A673 (cell line): Measurements from ENCODE around the gene SMIM7.

Experiments
- EZH2 ChIP-seq: fragments of 200-600 bp; sonication (generic); IDR thresholded peaks from 2 replicates; pipeline ENCODE4 v1.6.1; 2017; ENCODE audit warnings: borderline replicate concordance, low read depth, mild to moderate bottlenecking, mixed read lengths, antibody characterized with exemption, low read length; ENCODE audit not compliant: poor library complexity, severe bottlenecking
- TF ChIP-seq, protein P1 (sequence below): fragments of 300-800, 200-600 bp; sonication (generic); conservative IDR thresholded peaks from 2 replicates; pipeline ENCODE4 v1.5.1; 2017; ENCODE audit warnings: low read depth, mild to moderate bottlenecking, antibody characterized with exemption, low read length, moderate library complexity, mixed read lengths

GRCh38 chr19:16614941-16615340, 45.0 kb downstream of the SMIM7 start:
- TF ChIP-seq, protein P1, sequence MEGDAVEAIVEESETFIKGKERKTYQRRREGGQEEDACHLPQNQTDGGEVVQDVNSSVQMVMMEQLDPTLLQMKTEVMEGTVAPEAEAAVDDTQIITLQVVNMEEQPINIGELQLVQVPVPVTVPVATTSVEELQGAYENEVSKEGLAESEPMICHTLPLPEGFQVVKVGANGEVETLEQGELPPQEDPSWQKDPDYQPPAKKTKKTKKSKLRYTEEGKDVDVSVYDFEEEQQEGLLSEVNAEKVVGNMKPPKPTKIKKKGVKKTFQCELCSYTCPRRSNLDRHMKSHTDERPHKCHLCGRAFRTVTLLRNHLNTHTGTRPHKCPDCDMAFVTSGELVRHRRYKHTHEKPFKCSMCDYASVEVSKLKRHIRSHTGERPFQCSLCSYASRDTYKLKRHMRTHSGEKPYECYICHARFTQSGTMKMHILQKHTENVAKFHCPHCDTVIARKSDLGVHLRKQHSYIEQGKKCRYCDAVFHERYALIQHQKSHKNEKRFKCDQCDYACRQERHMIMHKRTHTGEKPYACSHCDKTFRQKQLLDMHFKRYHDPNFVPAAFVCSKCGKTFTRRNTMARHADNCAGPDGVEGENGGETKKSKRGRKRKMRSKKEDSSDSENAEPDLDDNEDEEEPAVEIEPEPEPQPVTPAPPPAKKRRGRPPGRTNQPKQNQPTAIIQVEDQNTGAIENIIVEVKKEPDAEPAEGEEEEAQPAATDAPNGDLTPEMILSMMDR = no peak
- TF ChIP-seq EZH2 = no peak
